ENCODE data around the gene HSPA12A.

Gene HSPA12A

GRCh38 chr10:116668018-116668417 lies 74.3 kb downstream of the HSPA12A start:
- DNase-seq (ENCODE audit: low read depth), result no peak

- no peak for DNase-seq (ENCODE audit: low read depth)
These were observed 74.9 kb downstream of the HSPA12A start for GRCh38 chr10:116667484-116667883.

GRCh38 chr10:116665541-116666125 lies 76.7 kb downstream of the HSPA12A start:
- DNase-seq (ENCODE audit: low read depth), result no peak

- DNase-seq (ENCODE audit: low read depth), result no peak
These were observed 77.7 kb downstream of the HSPA12A start for GRCh38 chr10:116664631-116665030.

GRCh38 chr10:116663342-116663741 lies 79.0 kb downstream of the HSPA12A start:
- DNase-seq (ENCODE audit: low read depth), result no peak

GRCh38 chr10:116660860-116661259 lies 81.5 kb downstream of the HSPA12A start:
- no peak for DNase-seq (ENCODE audit: low read depth)

GRCh38 chr10:116659049-116659670 lies 83.2 kb downstream of the HSPA12A start:
- DNase-seq (ENCODE audit: low read depth), result no peak

- no peak for DNase-seq (ENCODE audit: low read depth)
These were observed 84.4 kb downstream of the HSPA12A start for GRCh38 chr10:116657863-116658551.

GRCh38 chr10:116656044-116656443 lies 86.3 kb downstream of the HSPA12A start:
- DNase-seq (ENCODE audit: low read depth), result no peak

- no peak for DNase-seq (ENCODE audit: low read depth)
These were observed 86.8 kb downstream of the HSPA12A start for GRCh38 chr10:116655568-116655967.

- no peak for DNase-seq (ENCODE audit: low read depth)
These were observed 87.5 kb downstream of the HSPA12A start for GRCh38 chr10:116654816-116655215.

GRCh38 chr10:116653885-116654284 lies 88.5 kb downstream of the HSPA12A start:
- no peak for DNase-seq (ENCODE audit: low read depth)

- DNase-seq (ENCODE audit: low read depth), result no peak
These were observed 93.5 kb downstream of the HSPA12A start for GRCh38 chr10:116648903-116649302.

- no peak for DNase-seq (ENCODE audit: low read depth)
These were observed 95.9 kb downstream of the HSPA12A start for GRCh38 chr10:116646502-116646901.

- DNase-seq (ENCODE audit: low read depth), result no peak
These were observed 104.5 kb downstream of the HSPA12A start for GRCh38 chr10:116637830-116638229.

GRCh38 chr10:116636976-116637375 lies 105.4 kb downstream of the HSPA12A start:
- no peak for DNase-seq (ENCODE audit: low read depth)

GRCh38 chr10:116636385-116636784 lies 106.0 kb downstream of the HSPA12A start:
- no peak for DNase-seq (ENCODE audit: low read depth)

- DNase-seq (ENCODE audit: low read depth), result no peak
These were observed 108.0 kb downstream of the HSPA12A start for GRCh38 chr10:116634126-116634975.

GRCh38 chr10:116633216-116633600 lies 109.2 kb downstream of the HSPA12A start:
- DNase-seq (ENCODE audit: low read depth), result no peak

GRCh38 chr10:116632596-116633215 lies 109.7 kb downstream of the HSPA12A start:
- DNase-seq (ENCODE audit: low read depth), result no peak

- DNase-seq (ENCODE audit: low read depth), result no peak
These were observed 110.5 kb downstream of the HSPA12A start for GRCh38 chr10:116631871-116632295.

- no peak for DNase-seq (ENCODE audit: low read depth)
These were observed 112.3 kb downstream of the HSPA12A start for GRCh38 chr10:116630020-116630419.
